ENCODE measurements around the gene LRRC8E.

GRCh38 chr19:7932276-7932929 lies 44.1 kb downstream of the LRRC8E start:
- TF ChIP-seq CTCF (IDR thresholded peaks at IDR 0.05; ENCODE audit: low read depth, low read length) (no peak), POLR2A (IDR thresholded peaks at IDR 0.05; ENCODE audit: extremely low read depth, insufficient read length) (no peak), MAX (IDR thresholded peaks at IDR 0.05; ENCODE audit: low read depth, low read length) (no peak)
